ENCODE measurements around the gene TCTN1. TPM values are rescaled to one million over a fixed set of nuclear protein-coding genes. Genes with fewer than 3 reads are reported as not detected.
"Not testable (repeated sequence)": the region's sequence is repeated elsewhere in the genome, so short reads cannot be mapped to it uniquely, and the experiment has no call there.

The TCTN1 gene
- total RNA-seq, 1 donor from 2014 or later = 31.4 TPM

DNA sequence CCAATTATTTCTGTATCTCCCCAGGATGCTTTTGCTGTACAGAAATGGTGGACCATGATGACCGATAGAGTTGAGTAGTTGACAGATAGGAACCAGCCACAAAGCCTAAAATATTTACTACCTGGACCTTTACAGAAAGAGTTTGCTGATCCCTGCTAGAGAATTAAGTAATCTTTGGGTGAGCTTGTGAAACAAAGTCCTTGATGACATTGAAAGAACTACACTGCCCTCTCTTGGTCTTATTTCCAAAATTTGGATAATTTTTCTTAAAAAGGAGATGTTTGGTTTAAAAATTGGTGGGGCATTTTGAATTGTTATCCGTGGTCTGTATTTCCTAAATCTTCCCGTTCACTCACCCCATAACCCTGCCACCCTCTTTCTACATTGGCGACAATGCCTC lies 13.7 kb upstream of the TCTN1 start:
- intact Hi-C loops (cut with DNase I) = loop anchor here (5.0 to 10.0 kb wide), 3 partner anchors 88 to 225 kb away; partner anchors contain the start of gene ARPC3
- H3K4me3 ChIP-seq = no peak overlapping the region
- no peaks in the 10 kb centered on the region for H3K9me3 ChIP-seq
- no peak for DNase-seq (ENCODE audit: extremely low spot score in 2 of 2)
- H3K36me3 ChIP-seq = no peaks in the 10 kb centered on the region
- TF ChIP-seq, protein P1, sequence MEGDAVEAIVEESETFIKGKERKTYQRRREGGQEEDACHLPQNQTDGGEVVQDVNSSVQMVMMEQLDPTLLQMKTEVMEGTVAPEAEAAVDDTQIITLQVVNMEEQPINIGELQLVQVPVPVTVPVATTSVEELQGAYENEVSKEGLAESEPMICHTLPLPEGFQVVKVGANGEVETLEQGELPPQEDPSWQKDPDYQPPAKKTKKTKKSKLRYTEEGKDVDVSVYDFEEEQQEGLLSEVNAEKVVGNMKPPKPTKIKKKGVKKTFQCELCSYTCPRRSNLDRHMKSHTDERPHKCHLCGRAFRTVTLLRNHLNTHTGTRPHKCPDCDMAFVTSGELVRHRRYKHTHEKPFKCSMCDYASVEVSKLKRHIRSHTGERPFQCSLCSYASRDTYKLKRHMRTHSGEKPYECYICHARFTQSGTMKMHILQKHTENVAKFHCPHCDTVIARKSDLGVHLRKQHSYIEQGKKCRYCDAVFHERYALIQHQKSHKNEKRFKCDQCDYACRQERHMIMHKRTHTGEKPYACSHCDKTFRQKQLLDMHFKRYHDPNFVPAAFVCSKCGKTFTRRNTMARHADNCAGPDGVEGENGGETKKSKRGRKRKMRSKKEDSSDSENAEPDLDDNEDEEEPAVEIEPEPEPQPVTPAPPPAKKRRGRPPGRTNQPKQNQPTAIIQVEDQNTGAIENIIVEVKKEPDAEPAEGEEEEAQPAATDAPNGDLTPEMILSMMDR (IDR thresholded peaks at IDR 0.05) = peak; percentile 31 to 57 (median 46)
- peak in 1 of 2 donors; percentile 56 for TF ChIP-seq POLR2AphosphoS5 (IDR thresholded peaks at IDR 0.05; ENCODE audit: insufficient read depth in 1 of 2, low read depth in 1 of 2)
- TF ChIP-seq POLR2A (IDR thresholded peaks at IDR 0.05) = no peak
- no peaks in the 10 kb centered on the region for H3K27me3 ChIP-seq
- H3K27ac ChIP-seq = no peak overlapping the region
- no peaks in the 10 kb centered on the region for H3K4me1 ChIP-seq

DNA sequence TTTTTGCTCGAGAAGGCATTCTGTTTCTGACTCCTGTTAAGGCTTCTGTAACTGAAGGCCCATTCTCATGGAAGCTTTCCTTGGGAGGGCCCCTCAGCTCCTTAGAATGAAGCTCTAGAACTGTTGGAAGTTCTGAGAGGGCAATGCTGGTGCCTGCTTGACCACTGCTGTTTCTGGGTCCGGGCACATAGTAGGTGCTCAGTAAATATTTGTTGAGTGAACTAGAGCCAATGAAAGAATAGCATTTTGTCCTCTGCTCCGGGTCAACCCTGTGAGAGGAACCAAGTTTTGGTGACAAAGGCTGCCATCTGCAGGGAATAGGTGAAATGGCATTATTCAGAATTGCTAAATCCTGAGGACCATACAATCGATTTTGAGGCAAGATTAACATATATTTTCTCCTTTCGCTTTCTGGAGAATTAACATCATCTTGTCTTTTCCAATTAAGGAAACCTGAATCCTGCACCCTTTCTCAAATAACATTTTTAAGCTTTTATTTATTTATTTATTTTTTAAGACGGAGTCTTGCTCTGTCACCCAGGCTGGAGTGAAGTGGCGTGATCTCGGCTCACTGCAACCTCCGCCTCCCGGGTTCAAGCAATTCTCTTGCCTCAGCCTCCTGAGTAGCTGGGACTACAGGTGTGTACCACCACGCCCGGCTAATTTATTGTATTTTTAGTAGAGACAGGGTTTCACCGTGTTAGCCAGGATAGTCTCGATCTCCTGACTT lies 11.7 kb upstream of the TCTN1 start:
- not testable (repeated sequence) for DNase-seq (ENCODE audit: extremely low spot score in 2 of 2); H3K27me3 ChIP-seq; H3K36me3 ChIP-seq; H3K4me3 ChIP-seq; H3K9me3 ChIP-seq; H3K27ac ChIP-seq; H3K4me1 ChIP-seq
- TF ChIP-seq, protein P1 (IDR thresholded peaks at IDR 0.05) = peak; percentile 53 to 72 (median 69)
- intact Hi-C loops (cut with DNase I) = loop anchor here (5.0 to 10.0 kb wide), 3 partner anchors 90 to 223 kb away; partner anchors contain the start of gene ARPC3

DNA sequence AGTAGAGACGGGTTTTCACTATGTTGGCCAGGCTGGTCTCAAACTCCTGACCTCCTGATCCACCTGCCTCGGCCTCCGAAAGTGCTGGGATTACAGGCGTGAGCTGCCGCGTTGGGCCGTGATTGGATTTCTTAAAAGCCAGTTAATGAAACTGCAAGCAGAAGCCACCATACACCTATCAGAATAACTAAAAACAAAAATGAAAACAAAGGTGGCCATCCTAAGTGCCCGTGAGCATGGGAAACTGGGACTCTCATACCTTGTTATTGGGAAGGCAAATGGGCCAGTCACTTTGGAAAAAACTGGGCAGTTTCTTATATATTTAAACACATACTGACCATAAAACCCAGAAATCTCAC lies 7.7 kb upstream of the TCTN1 start:
- no peaks in the 10 kb centered on the region for H3K27me3 ChIP-seq
- no peaks in the 10 kb centered on the region for H3K36me3 ChIP-seq
- TF ChIP-seq, protein P1 (IDR thresholded peaks at IDR 0.05) = no peak
- TF ChIP-seq POLR2A (IDR thresholded peaks at IDR 0.05) (no peak), POLR2AphosphoS5 (IDR thresholded peaks at IDR 0.05; ENCODE audit: insufficient read depth in 1 of 2, low read depth in 1 of 2) (no peak)
- H3K9me3 ChIP-seq = no peaks in the 10 kb centered on the region
- H3K27ac ChIP-seq = no peak overlapping the region
- intact Hi-C loops (cut with DNase I) = loop anchor here (10.0 kb wide), 1 partner anchor 219 kb away; no protein-coding TSS in a partner anchor
- no peak for DNase-seq (ENCODE audit: extremely low spot score in 2 of 2)
- H3K4me3 ChIP-seq = no peak overlapping the region
- H3K4me1 ChIP-seq = no peaks in the 10 kb centered on the region

DNA sequence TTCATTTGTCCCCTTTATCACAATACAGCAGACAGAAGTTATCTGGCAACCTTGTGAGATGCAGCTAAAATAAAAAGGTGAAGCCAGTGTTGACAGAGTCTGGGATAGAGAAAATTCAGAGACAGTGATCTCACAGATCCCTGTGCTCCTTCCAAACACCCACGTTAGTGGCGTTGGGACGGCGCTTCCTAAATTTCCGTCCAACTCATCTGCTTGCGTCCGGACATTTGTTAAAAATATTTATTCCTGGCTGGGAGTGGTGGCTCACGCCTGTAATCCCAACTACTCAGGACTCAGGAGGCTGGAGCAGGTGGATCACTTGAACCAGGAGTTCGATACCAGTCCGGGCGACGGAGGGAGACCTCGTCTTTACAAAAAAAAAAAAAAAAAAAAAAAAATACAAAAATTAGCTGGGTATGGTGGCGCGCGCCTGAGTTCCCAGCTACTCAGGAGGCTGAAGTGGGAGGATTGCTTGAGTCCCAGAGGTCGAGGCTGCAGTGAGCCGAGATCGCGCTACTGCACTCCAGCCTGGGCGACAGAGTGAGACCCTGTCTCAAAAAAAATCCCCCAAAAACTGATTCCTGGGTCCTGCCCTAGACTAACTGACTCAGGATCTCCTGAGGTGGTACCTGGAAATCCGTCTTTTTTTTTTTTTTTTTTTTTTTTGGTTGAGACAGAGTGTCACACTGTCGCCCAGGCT lies 708 bp upstream of the TCTN1 start:
- Histone ChIP-seq H3K4me3 (peak overlapping the region; percentile 70 to 71), H3K27me3 (no peaks in the 10 kb centered on the region), H3K9me3 (no peaks in the 10 kb centered on the region), H3K36me3 (no peaks in the 10 kb centered on the region), H3K4me1 (peaks cover 16% of the 10 kb centered on the region), H3K27ac (peak overlapping the region; percentile 71)
- intact Hi-C loops (cut with DNase I) = loop anchor here (10.0 kb wide), 1 partner anchor 82 kb away; no protein-coding TSS in a partner anchor
- TF ChIP-seq, protein P1 (IDR thresholded peaks at IDR 0.05) = no peak
- TF ChIP-seq POLR2A (IDR thresholded peaks at IDR 0.05) (no peak), POLR2AphosphoS5 (IDR thresholded peaks at IDR 0.05; ENCODE audit: insufficient read depth in 1 of 2, low read depth in 1 of 2) (no peak)
- no peak for DNase-seq (ENCODE audit: extremely low spot score in 2 of 2)

DNA sequence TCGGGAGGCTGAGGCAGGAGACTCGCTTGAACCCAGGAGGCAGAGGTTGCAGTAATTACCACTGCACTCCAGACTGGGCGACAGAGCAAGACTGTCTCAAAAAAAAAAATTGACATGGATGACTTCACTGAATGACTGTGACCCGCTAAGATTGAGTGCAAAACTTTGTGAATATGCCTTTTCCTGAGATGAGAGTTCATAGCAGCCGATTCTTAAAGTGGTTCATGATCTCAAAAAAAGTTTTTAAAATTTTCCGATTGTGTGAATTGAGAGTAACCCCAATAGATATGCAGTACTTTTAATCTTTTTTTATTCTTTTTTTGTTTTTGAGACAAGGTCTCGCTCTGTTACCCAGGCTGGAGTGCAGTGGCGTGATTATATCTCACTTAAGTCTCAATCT lies 1.2 kb downstream of the TCTN1 start:
- DNase-seq (ENCODE audit: extremely low spot score in 2 of 2) = no peak
- intact Hi-C loops (cut with DNase I) = loop anchor here (10.0 kb wide), 1 partner anchor 80 kb away; no protein-coding TSS in a partner anchor
- Histone ChIP-seq H3K4me1 (peaks cover 16% of the 10 kb centered on the region), H3K9me3 (no peaks in the 10 kb centered on the region), H3K4me3 (no peak overlapping the region), H3K27me3 (no peaks in the 10 kb centered on the region), H3K27ac (no peak overlapping the region), H3K36me3 (no peaks in the 10 kb centered on the region)
- TF ChIP-seq POLR2AphosphoS5 (IDR thresholded peaks at IDR 0.05; ENCODE audit: insufficient read depth in 1 of 2, low read depth in 1 of 2) (no peak), POLR2A (IDR thresholded peaks at IDR 0.05) (no peak)
- TF ChIP-seq, protein P1 (IDR thresholded peaks at IDR 0.05) = no peak

Data from vagina (tissue), 2 donors.